ENCODE data around the gene AKAP7. TPM values are rescaled to one million over a fixed set of nuclear protein-coding genes. Genes with fewer than 3 reads are reported as not detected.

AKAP7 gene
- total RNA-seq, 4 donors from 2014 or later: 6.2 to 18.7 (median 8.4) TPM

DNA sequence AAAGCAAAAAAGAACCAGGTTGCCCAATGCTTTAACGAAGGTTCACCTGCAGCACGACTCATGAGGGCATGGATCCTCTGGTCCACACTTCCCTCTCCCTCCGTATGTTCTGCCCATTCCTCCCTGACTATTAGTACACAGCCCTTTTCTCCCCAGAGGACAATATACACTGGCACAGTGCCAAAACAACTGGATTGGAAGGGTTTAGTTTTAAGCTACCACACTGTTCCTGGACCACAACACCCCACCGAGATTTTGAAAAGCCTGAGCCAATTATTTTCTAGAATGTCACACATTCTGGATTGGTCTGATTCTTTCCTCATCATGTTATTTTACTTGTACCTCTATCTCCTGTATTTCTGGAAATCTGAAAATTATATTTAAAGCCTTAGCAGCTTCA, 2.9 kb upstream of the AKAP7 start:
- no peak overlapping the region for H3K27ac ChIP-seq (replicated peaks in 1 of 4)
- peaks cover 4 to 20% (median 16%) of the 10 kb centered on the region in 4 donors for H3K4me1 ChIP-seq
- no peaks in the 10 kb centered on the region for H3K9me3 ChIP-seq
- DNase-seq (ENCODE audit: extremely low spot score): no peak
- TF ChIP-seq POLR2AphosphoS5 (IDR thresholded peaks at IDR 0.05) (no peak), POLR2A (IDR thresholded peaks at IDR 0.05; ENCODE audit: low read depth) (no peak), EP300 (IDR thresholded peaks at IDR 0.05) (no peak)
- TF ChIP-seq, protein P1, sequence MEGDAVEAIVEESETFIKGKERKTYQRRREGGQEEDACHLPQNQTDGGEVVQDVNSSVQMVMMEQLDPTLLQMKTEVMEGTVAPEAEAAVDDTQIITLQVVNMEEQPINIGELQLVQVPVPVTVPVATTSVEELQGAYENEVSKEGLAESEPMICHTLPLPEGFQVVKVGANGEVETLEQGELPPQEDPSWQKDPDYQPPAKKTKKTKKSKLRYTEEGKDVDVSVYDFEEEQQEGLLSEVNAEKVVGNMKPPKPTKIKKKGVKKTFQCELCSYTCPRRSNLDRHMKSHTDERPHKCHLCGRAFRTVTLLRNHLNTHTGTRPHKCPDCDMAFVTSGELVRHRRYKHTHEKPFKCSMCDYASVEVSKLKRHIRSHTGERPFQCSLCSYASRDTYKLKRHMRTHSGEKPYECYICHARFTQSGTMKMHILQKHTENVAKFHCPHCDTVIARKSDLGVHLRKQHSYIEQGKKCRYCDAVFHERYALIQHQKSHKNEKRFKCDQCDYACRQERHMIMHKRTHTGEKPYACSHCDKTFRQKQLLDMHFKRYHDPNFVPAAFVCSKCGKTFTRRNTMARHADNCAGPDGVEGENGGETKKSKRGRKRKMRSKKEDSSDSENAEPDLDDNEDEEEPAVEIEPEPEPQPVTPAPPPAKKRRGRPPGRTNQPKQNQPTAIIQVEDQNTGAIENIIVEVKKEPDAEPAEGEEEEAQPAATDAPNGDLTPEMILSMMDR (IDR thresholded peaks at IDR 0.05): no peak
- no peaks in the 10 kb centered on the region for H3K36me3 ChIP-seq
- intact Hi-C loops (cut with DNase I): no loop called here
- 80% methylated on average over 4 of the region's 4 CpGs for WGBS
- no peaks in the 10 kb centered on the region for H3K27me3 ChIP-seq
- H3K4me3 ChIP-seq: no peak overlapping the region

DNA sequence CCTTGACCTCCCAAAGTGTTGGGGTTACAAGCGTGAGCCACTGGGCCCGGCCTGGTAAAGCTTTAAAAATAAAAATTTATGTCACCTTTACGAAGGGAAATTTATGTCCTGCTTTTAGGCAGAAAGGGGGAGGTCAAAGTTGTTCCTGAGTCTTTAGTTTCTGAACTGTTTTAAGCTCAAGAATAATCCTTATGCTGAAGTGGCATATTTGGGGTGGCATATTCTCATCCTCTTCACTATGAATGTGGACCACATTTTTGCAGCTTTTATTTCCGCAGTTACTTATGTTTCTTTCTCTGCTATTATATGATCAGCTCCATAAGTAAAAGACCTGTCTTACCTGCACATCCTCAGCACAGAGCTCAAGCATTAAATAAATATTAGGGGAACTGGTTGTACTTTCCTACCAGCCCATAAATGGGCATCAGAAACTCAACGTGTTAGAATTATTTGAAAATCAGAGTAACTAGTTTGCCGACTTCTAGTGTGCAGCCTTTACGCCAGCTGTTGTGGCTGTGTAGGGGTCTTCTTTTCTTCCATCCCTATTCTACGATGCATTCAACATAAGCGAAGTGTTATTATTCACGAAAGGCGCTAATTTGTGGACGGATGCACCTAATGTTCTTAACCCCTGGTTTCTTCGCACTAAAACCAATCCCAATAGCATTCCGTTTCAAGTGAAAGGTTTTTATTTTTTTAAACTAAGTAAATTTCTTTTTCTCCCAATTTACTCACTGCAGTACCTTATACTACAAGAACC, 867 bp upstream of the AKAP7 start:
- TF ChIP-seq POLR2A (IDR thresholded peaks at IDR 0.05; ENCODE audit: low read depth): no peak
- no peak for TF ChIP-seq POLR2AphosphoS5 (IDR thresholded peaks at IDR 0.05)
- TF ChIP-seq, protein P1 (IDR thresholded peaks at IDR 0.05): no peak
- TF ChIP-seq EP300 (IDR thresholded peaks at IDR 0.05): no peak
- no peaks in the 10 kb centered on the region for H3K27me3 ChIP-seq
- H3K27ac ChIP-seq (replicated peaks in 1 of 4): peak overlapping the region; percentile 92 to 95 (median 92)
- H3K9me3 ChIP-seq: no peaks in the 10 kb centered on the region
- no peaks in the 10 kb centered on the region for H3K36me3 ChIP-seq
- DNase-seq (ENCODE audit: extremely low spot score): no peak
- intact Hi-C loops (cut with DNase I): no loop called here
- H3K4me1 ChIP-seq: peaks cover 4 to 20% (median 16%) of the 10 kb centered on the region in 4 donors
- 86% methylated on average over 14 of the region's 14 CpGs for WGBS
- H3K4me3 ChIP-seq: peak overlapping the region; percentile 61 to 94 (median 84)

DNA sequence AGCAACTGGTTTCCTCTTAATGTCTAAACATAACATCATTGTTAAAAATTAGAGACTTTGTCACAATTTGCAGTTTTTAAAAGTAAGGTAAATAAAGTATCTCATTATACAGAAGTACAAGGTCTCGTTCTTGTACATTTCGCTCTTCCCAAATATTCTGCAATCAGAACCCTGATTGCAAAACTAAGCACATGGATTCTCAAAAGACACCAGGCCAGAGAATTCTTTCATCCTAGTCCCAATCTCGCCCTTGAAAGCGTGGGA, 355 bp upstream of the AKAP7 start:
- DNase-seq (ENCODE audit: extremely low spot score): no peak
- intact Hi-C loops (cut with DNase I): loop anchor here (5.0 kb wide), 1 partner anchor 73 kb away; the partner anchor contains the start of gene EPB41L2
- H3K27me3 ChIP-seq: no peaks in the 10 kb centered on the region
- 5% methylated on average over 4 of the region's 4 CpGs for WGBS
- no peaks in the 10 kb centered on the region for H3K9me3 ChIP-seq
- H3K4me1 ChIP-seq: peaks cover 4 to 20% (median 16%) of the 10 kb centered on the region in 4 donors
- peak overlapping the region; percentile 92 to 95 (median 92) for H3K27ac ChIP-seq (replicated peaks in 1 of 4)
- peak overlapping the region; percentile 61 to 94 (median 84) for H3K4me3 ChIP-seq
- no peaks in the 10 kb centered on the region for H3K36me3 ChIP-seq
- TF ChIP-seq POLR2AphosphoS5 (IDR thresholded peaks at IDR 0.05): no peak
- no peak for TF ChIP-seq POLR2A (IDR thresholded peaks at IDR 0.05; ENCODE audit: low read depth)
- TF ChIP-seq, protein P1 (IDR thresholded peaks at IDR 0.05): no peak
- TF ChIP-seq EP300 (IDR thresholded peaks at IDR 0.05): no peak

DNA sequence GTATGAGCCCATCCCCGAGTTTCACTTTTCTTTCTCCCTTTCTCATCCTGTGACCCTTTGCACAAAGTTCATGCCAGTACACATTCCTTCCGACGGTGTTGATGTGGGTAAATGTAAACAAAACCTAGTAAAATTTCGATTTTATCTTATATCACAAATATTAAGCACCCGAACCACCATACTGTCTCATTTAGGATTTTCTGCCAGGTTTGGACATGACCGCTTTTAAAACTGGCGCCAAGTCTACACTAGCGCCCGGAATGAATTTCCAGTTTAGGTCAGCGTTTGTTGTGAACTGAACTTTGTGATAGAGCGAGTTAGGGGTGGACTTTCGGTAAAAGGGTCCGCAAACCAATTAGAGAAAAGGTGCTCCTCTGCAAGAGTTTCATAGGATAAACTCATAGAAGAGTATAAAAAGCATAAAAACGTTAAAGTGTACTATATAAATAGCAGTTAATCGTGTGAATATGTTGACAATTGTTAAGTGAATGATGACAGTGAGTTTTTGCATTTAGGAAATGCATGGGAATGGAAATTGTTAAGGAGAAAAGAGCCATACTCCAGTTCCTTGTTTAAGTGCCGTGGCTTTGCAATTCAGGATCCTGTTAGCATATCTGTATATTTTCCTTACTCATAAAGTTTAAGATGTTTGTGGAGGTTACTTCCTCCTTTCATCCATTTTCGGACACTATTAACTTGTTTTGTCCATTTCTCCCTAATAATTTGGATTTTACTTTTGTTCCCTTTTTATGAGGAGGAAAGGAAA, 937 bp downstream of the AKAP7 start:
- Histone ChIP-seq H3K4me1 (peaks cover 4 to 20% (median 16%) of the 10 kb centered on the region in 4 donors), H3K36me3 (no peaks in the 10 kb centered on the region), H3K9me3 (no peaks in the 10 kb centered on the region), H3K27ac (replicated peaks in 1 of 4) (peak overlapping the region; percentile 92 to 95 (median 92)), H3K27me3 (no peaks in the 10 kb centered on the region), H3K4me3 (peak overlapping the region; percentile 61 to 94 (median 84))
- no peak for TF ChIP-seq POLR2A (IDR thresholded peaks at IDR 0.05; ENCODE audit: low read depth)
- no peak for TF ChIP-seq POLR2AphosphoS5 (IDR thresholded peaks at IDR 0.05)
- intact Hi-C loops (cut with DNase I): loop anchor here (5.0 kb wide), 1 partner anchor 74 kb away; the partner anchor contains the start of gene EPB41L2
- WGBS: 5% methylated on average over 17 of the region's 17 CpGs
- no peak for DNase-seq (ENCODE audit: extremely low spot score)

DNA sequence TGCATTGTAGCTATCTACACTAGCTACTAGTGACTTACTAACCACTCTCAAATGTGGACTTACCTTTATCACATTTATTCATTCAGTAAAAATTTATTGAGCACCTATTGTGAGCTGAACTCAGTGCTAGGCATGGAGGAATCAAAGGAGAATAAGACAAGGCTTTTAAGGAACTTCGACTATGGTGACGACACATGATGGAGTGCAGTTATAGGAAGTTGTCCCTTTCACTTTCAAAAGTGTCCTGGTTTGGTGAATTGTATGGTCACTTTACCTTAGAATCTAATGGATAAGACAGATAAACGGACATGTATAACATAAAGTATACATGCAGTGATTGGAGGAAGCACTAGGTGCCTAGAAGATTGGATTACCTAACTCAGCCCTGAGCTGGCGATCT, 4.3 kb downstream of the AKAP7 start:
- Histone ChIP-seq H3K4me1 (peaks cover 2 to 13% (median 11%) of the 10 kb centered on the region in 4 donors), H3K9me3 (no peaks in the 10 kb centered on the region), H3K27me3 (no peaks in the 10 kb centered on the region), H3K27ac (replicated peaks in 1 of 4) (no peak overlapping the region), H3K4me3 (no peak overlapping the region), H3K36me3 (peaks cover 0 to 8% (median 0%) of the 10 kb centered on the region in 4 donors)
- TF ChIP-seq POLR2AphosphoS5 (IDR thresholded peaks at IDR 0.05) (no peak), EP300 (IDR thresholded peaks at IDR 0.05) (no peak), POLR2A (IDR thresholded peaks at IDR 0.05; ENCODE audit: low read depth) (no peak)
- TF ChIP-seq, protein P1 (IDR thresholded peaks at IDR 0.05): no peak
- DNase-seq (ENCODE audit: extremely low spot score): no peak
- intact Hi-C loops (cut with DNase I): loop anchor here (5.0 kb wide), 1 partner anchor 77 kb away; the partner anchor contains the start of gene EPB41L2
- 77% methylated on average over 4 of the region's 4 CpGs for WGBS
